ENCODE results near the gene CSRNP2. TPM values are rescaled to one million over a fixed set of nuclear protein-coding genes. Genes with fewer than 3 reads are reported as not detected.

CSRNP2 gene
- total RNA-seq, 6 donors from 2014 or later = 20.3 to 29.6 (median 23.5) TPM

GRCh38 chr12:51051787-51052186 lies 31.6 kb downstream of the CSRNP2 start:
- WGBS, 2 donors = 49 to 61% methylated on average over 4 of the region's 4 CpGs
- Histone ChIP-seq H3K9me3 (no peaks in the 10 kb centered on the region), H3K4me3 (no peak overlapping the region), H3K27me3 (no peaks in the 10 kb centered on the region), H3K36me3 (peaks cover 11 to 60% (median 36%) of the 10 kb centered on the region in 4 donors), H3K27ac (no peak overlapping the region), H3K4me1 (peaks cover 18 to 30% (median 21%) of the 10 kb centered on the region in 4 donors)
- ATAC-seq (ENCODE audit: low FRiP score in 2 of 2) (no peak), DNase-seq (no peak)
- TF ChIP-seq EP300 (IDR thresholded peaks at IDR 0.05) = no peak
- no peak for TF ChIP-seq POLR2AphosphoS5 (IDR thresholded peaks at IDR 0.05)
- TF ChIP-seq CTCF (IDR thresholded peaks at IDR 0.05) = no peak
- no peak for TF ChIP-seq POLR2A (IDR thresholded peaks at IDR 0.05)

- TF ChIP-seq POLR2AphosphoS5 (IDR thresholded peaks at IDR 0.05) (no peak), POLR2A (IDR thresholded peaks at IDR 0.05) (no peak), CTCF (IDR thresholded peaks at IDR 0.05) (no peak), EP300 (IDR thresholded peaks at IDR 0.05) (no peak)
- Histone ChIP-seq H3K36me3 (peaks cover 11 to 37% (median 23%) of the 10 kb centered on the region in 4 donors), H3K9me3 (no peaks in the 10 kb centered on the region), H3K4me1 (peaks cover 18 to 24% (median 21%) of the 10 kb centered on the region in 4 donors), H3K4me3 (peak overlapping the region in 2 of 4 donors; percentile 60 to 74), H3K27ac (no peak overlapping the region), H3K27me3 (no peaks in the 10 kb centered on the region)
- ATAC-seq (ENCODE audit: low FRiP score in 2 of 2) (no peak), DNase-seq (no peak)
- 83% methylated on average over 3 of the region's 3 CpGs for WGBS, 2 donors
Measured at GRCh38 chr12:51049525-51049924, 33.9 kb downstream of the CSRNP2 start.

DNA sequence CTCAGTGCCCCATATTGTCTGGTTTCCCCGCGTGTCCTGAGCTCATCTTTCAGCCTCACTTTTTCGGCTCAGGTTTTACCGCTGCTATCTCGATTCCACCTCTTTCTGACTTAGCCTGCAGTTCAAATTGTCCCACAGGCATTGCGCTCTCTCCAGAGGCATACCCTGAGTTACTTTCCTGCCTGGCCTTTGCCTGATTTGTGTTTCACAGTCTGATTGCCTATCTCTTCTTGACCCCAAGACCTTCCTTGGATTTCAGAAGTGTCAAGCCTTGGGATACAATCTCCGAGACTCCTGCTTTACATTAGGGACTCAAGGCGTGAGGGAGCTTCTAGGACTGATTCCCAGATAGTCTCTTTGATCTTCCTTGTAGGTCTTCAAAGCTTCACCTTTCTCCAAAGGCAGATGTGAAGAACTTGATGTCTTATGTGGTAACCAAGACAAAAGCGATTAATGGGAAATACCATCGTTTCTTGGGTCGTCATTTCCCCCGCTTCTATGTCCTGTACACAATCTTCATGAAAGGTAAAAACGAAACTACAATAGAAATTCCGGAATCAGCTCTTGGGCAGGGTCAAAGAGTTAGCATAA lies 34.6 kb downstream of the CSRNP2 start:
- no peaks in the 10 kb centered on the region for H3K27me3 ChIP-seq
- peaks cover 18 to 24% (median 21%) of the 10 kb centered on the region in 4 donors for H3K4me1 ChIP-seq
- ATAC-seq (ENCODE audit: low FRiP score in 2 of 2) (no peak), DNase-seq (no peak)
- WGBS, 2 donors = 17 to 18% methylated on average over 14 of the region's 14 CpGs
- peak overlapping the region; percentile 60 to 90 (median 68) for H3K4me3 ChIP-seq
- peak overlapping the region; percentile 88 to 96 (median 94) for H3K27ac ChIP-seq
- TF ChIP-seq POLR2AphosphoS5 (IDR thresholded peaks at IDR 0.05) (no peak), EP300 (IDR thresholded peaks at IDR 0.05) (no peak), CTCF (IDR thresholded peaks at IDR 0.05) (no peak), POLR2A (IDR thresholded peaks at IDR 0.05) (no peak)
- H3K36me3 ChIP-seq = peaks cover 8 to 30% (median 18%) of the 10 kb centered on the region in 4 donors
- no peaks in the 10 kb centered on the region for H3K9me3 ChIP-seq

GRCh38 chr12:51047655-51048540 lies 35.5 kb downstream of the CSRNP2 start, which contains the start of gene LETMD1:
LETMD1 (plus strand) TSS chr12:51048327; CDS start chr12:51048357, 30 bp downstream.
- Histone ChIP-seq H3K9me3 (no peaks in the 10 kb centered on the region), H3K4me3 (peak within 1 kb of the TSS; percentile 60 to 90 (median 68)), H3K27ac (peak within 1 kb of the TSS; percentile 88 to 96 (median 94)), H3K27me3 (no peaks in the 10 kb centered on the region), H3K36me3 (peaks cover 4 to 21% (median 11%) of the 10 kb centered on the region in 4 donors), H3K4me1 (peaks cover 18 to 24% (median 21%) of the 10 kb centered on the region in 4 donors)
- peak in 3 of 4 donors; percentile 55 to 86 (median 62) for TF ChIP-seq POLR2A (IDR thresholded peaks at IDR 0.05)
- peak; percentile 81 to 95 (median 89) for TF ChIP-seq CTCF (IDR thresholded peaks at IDR 0.05)
- TF ChIP-seq POLR2AphosphoS5 (IDR thresholded peaks at IDR 0.05) = peak; percentile 86 to 87
- TF ChIP-seq EP300 (IDR thresholded peaks at IDR 0.05) = no peak
- ATAC-seq (ENCODE audit: low FRiP score in 2 of 2) (peak; percentile 99), DNase-seq (peak; percentile 95 to 97)
- WGBS, 2 donors = 4 to 7% methylated on average over 27 to 47 of the region's 51 CpGs
